Measurements from ENCODE around the gene CCDC88B.
"Not testable (repeated sequence)": the region's sequence is repeated elsewhere in the genome, so short reads cannot be mapped to it uniquely, and the experiment has no call there.

The CCDC88B gene

GRCh38 chr11:64305691-64306562, 34.1 kb upstream of the CCDC88B start:
- peak; percentile 81 for DNase-seq (ENCODE audit: low spot score)

- DNase-seq (ENCODE audit: low spot score): no peak
Observed at GRCh38 chr11:64306563-64306875, 33.5 kb upstream of the CCDC88B start.

GRCh38 chr11:64306876-64307622, 33.0 kb upstream of the CCDC88B start:
- no peak for DNase-seq (ENCODE audit: low spot score)

- DNase-seq (ENCODE audit: low spot score): not testable (repeated sequence)
Observed at GRCh38 chr11:64307795-64308194, 32.2 kb upstream of the CCDC88B start.

GRCh38 chr11:64312947-64313346, 27.1 kb upstream of the CCDC88B start:
- no peak for DNase-seq (ENCODE audit: low spot score)

- no peak for DNase-seq (ENCODE audit: low spot score)
Observed at GRCh38 chr11:64313491-64314145, 26.4 kb upstream of the CCDC88B start.

GRCh38 chr11:64314146-64314804, 25.7 kb upstream of the CCDC88B start:
- no peak for DNase-seq (ENCODE audit: low spot score)

- no peak for DNase-seq (ENCODE audit: low spot score)
Observed at GRCh38 chr11:64314805-64315561, 25.0 kb upstream of the CCDC88B start.

GRCh38 chr11:64315667-64316526, 24.1 kb upstream of the CCDC88B start:
- DNase-seq (ENCODE audit: low spot score): not testable (repeated sequence)

GRCh38 chr11:64316672-64317324, 23.2 kb upstream of the CCDC88B start:
- peak; percentile 73 for DNase-seq (ENCODE audit: low spot score)

GRCh38 chr11:64317325-64317960, 22.6 kb upstream of the CCDC88B start, which contains the start of gene TRMT112:
TSS of gene TRMT112 (minus strand) at chr11:64317559. CDS start at chr11:64317526, 33 bp downstream.
- DNase-seq (ENCODE audit: low spot score): peak; percentile 98

GRCh38 chr11:64317961-64318765, 21.8 kb upstream of the CCDC88B start, which contains the start of gene PRDX5:
TSS of gene PRDX5 (plus strand) at chr11:64318121. CDS start at chr11:64318216, 95 bp downstream.
- peak; percentile 98 for DNase-seq (ENCODE audit: low spot score)

GRCh38 chr11:64318766-64319761, 20.9 kb upstream of the CCDC88B start:
- no peak for DNase-seq (ENCODE audit: low spot score)

GRCh38 chr11:64320556-64320955, 19.4 kb upstream of the CCDC88B start:
- no peak for DNase-seq (ENCODE audit: low spot score)

- DNase-seq (ENCODE audit: low spot score): no peak
Observed at GRCh38 chr11:64321026-64321425, 19.0 kb upstream of the CCDC88B start.

GRCh38 chr11:64321533-64321932, 18.5 kb upstream of the CCDC88B start:
- no peak for DNase-seq (ENCODE audit: low spot score)

- DNase-seq (ENCODE audit: low spot score): no peak
Observed at GRCh38 chr11:64322925-64323260, 17.1 kb upstream of the CCDC88B start.
